DMS153 treated with DMSO at 0.1 percent for 48 hours (cell line): ENCODE results near the gene TMEM169.
"Not testable (repeated sequence)": the region's sequence is repeated elsewhere in the genome, so short reads cannot be mapped to it uniquely, and the experiment has no call there.

Experiments
- DNase-seq: peaks from one replicate; lab custom pipeline; 2025; ENCODE audit not compliant: unreplicated experiment; lab: John Stamatoyannopoulos, UW

The TMEM169 gene

DNA sequence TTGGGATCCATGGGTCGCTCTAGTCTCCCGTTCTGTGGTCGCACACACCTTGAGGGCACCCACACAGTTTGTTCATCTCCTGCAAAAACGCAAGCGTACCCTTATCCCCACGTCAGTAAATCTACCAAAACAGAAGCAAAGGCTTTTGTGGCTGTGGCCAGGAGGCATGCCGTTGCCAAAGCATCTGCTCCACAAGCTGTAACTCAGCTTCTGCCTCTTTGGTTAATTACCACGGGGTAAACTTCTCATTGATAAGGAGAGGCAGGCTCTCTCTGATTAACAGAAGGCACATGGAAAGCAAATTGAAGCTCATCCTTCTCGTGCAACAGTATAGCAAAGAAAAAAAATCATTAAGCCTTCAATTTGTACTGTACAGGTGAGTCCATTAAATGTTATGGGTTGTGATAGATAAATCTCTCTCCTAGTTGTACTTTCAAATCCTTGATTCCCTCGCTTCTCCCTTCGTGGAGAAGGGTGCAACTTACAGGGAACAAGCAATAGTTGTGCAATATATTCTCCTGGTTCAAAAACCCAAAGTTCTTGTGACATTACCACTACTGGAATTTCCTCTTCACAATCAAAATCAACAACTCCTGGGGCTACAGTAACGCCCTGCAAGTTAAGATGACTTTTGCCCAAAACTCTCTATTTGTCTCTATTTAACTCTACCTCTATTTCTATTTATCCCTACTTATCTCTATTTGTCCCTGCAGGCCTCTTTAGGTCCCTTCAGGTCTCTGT lies 10.4 kb upstream of the TMEM169 start:
- DNase-seq = no peak

DNA sequence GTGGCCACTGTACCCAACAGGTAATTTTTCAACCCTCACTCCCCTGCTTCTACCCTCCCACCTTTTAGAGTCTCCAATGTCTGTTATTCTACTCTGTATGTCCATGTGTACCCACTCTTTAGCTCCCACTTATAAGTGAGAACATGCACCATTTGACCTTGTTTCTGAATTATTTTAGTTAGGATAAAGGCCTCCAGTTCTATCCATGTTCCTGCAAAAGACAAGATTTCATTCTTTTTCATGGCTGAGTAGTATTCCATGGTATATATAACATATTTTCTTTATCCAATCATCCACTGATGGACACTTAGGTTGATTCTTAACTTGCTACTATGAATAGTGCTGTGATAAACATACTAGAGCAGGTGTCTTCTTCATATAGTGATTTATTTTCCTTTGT lies 9.2 kb upstream of the TMEM169 start:
- DNase-seq = no peak

DNA sequence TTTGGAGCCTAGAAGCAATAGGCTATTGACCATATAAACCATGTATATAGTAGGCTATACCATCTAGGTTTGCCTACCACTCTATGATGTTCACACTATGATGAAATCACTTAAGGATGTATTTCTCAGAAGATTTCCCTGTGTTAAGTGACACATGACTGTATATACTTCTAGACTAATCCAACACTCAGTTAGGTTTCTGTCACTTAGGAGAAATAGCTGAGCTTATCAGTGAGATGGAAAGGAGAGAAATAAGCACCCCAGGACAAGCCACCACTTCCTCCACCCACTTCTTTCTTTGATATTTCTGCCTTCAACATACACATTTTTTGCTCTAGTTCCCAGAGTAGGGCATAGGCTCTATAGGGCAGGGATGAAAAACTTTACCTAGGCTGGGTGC lies 7.9 kb upstream of the TMEM169 start:
- no peak for DNase-seq

DNA sequence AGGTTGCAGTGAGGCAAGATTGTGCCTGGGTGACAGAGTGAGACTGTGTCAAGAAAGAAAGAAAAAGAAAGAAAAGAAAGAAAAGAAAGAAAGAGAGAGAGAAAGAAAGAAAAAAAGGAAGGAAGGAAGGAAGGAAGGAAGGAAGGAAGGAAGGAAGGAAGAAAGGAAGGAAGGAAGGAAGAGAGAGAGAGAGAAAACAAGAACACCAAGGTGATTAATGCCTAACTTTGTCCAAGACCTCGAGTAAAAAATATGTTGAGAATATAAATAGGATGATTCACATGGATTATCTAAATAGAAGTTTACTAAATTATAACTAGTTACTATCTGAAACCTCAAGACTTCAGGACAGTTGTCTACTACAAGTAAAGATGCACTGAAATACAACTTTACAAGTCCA lies 7.3 kb upstream of the TMEM169 start:
- DNase-seq = no peak

DNA sequence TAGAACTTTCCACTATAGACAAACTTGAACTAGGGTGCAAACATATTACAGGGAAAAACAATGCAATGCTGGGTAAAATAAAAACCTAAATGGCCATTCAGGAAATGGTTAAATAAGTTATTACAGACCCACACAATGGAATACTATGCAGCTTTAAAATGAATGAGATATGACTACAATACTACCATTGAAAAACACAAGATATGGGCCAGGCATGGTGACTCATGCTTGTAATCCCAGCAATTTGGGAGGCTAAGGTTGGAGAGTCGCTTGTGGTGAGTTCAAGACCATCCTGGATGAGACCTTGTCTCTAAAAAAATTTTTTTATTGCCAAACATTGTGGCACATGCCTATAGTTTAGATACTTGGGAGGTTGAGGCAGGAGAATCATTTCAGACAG lies 6.9 kb upstream of the TMEM169 start:
- no peak for DNase-seq

DNA sequence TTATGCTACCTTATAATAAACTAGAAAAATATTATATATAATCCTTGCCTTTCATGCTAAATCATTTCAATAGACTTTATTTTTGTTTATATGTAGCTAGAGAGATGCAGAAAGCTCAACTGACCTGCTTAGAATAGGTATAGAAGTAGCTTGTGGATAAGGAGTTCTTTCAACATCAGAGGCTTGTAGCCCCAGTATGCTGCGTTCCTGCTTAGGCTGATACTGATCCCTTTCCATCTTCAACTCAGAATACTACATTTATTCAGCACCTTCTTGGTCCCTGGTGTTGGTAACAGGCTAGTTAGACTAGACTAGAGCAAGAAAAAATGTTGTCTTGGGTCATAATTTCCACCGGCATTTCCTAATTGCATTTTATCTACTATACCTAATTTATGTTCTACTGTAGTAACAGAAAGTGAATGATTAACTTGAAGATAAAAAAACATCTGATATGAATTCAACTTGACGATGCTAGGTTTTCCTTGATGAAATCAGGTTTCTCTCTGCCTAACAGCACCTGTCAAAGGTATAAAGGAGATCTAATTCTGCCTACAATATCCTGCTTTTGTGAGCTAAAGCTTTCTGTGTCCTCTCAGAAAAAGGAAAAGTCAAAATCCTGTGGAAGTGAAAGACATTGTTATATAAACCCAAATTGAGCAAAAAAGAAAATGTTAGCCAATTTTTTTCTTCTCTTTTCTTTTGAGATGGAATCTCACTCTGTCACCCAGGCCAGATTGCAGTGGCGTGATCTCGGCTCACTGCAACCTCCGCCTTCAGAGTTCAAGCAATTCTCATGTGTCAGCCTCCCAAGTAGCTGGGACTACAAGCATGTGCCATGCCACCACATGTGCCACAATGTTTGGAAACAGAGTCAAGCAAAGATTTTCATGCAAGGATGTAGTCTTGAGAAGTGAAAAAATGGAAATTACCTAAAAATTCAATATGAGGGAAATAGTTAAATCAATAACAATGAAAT lies 5.9 kb upstream of the TMEM169 start:
- DNase-seq = no peak

DNA sequence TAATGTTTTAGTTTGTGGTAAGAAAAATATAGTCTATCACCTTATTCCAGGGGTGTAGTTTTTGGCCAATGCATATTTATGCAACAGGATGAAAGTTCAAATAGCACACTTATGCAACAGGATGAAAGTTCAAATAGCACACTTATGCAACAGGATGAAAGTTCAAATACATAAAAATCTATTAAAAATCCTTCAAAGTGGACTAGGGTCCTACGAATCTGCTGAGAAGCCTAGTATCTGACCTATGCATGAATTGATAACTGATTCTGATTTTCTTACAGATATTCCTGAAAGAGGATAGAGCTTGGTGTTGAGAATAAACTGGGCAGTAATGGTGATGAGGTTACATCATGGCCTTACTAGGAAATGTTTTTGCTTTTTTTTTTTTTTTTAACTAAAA lies 2.9 kb upstream of the TMEM169 start:
- no peak for DNase-seq

DNA sequence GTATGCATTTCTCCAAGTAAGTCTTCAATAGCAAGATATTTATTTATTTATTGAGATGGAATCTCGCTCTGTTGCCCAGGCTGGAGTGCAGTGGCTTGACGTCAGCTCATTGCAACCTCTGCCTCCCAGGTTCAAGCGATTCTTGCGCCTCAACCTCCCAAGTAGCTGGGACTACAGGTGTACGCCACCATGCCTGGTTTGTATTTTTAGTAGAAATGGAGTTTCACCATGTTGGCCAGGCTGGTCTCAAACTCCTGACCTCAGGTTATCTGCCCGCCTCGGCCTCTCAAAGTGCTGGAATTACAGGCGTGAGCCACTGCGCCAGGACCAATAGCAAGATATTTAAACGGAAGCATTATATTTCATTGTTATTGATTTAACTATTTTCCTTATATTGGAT lies 1.7 kb upstream of the TMEM169 start:
- not testable (repeated sequence) for DNase-seq

DNA sequence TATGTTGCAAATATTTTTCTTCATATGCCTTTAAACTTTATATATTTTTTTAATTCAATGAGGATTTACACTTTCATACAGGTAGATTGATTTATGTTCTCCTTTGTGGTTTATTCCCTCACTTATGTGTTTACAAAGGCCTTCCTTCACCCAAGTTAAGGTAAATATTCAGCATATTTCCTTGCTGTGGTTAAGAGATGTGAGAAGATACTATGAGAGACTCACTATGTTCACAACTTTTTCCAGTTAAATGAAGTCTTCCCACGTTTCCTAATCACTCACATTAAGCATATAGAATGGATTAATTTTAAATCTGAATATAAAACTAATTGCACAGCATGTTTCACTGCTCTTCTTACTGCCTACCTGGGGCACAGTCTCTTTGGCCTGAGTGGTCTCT lies 707 bp upstream of the TMEM169 start:
- DNase-seq = no peak

DNA sequence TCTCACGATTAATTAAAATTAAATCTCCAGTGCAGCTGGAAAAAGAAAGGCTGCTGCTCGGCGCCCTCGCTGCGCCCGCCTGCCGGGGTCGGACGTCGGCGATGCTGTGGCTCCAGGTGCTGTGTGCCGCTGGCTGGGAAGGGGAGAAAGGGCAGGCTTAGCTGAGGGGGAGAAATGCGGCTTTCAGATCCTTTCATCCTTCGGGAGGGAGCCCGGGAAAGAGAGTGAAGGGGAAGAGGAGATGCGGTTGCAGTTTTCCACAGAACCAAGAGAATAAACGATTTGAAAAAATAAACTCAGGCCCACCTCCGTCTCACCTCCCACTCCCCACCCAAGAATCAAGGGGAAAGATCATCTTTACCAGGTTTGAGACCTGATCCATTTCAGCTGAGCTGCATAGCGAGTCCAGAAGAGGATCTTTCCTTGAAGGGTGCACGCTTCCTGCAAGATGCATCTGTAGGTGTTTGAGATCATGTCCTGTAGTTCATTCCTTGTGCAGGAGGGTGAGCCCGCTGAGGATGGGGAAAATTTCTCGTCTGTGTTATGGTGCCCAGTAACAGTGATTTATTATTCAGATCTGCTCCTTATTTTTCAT lies 495 bp downstream of the TMEM169 start:
- no peak for DNase-seq

DNA sequence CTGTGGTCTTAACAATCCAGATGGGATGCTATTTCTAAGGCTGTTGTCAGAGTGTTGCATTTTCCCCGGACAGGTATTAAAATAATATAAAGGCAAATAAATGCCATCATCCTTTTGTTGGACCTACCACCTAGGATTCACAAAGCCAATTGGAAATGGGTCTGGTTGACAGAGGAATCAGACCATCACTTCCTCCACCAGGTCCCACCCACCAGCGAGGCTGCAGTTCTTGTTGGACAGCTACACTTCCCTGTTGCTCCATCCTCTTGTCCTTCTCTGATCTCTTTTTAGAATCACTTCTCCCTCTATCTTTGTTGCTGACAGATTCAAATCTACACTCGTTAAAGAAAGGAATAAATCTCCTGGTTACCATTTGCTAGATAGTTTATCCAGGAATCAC lies 1.1 kb downstream of the TMEM169 start:
- DNase-seq = no peak

DNA sequence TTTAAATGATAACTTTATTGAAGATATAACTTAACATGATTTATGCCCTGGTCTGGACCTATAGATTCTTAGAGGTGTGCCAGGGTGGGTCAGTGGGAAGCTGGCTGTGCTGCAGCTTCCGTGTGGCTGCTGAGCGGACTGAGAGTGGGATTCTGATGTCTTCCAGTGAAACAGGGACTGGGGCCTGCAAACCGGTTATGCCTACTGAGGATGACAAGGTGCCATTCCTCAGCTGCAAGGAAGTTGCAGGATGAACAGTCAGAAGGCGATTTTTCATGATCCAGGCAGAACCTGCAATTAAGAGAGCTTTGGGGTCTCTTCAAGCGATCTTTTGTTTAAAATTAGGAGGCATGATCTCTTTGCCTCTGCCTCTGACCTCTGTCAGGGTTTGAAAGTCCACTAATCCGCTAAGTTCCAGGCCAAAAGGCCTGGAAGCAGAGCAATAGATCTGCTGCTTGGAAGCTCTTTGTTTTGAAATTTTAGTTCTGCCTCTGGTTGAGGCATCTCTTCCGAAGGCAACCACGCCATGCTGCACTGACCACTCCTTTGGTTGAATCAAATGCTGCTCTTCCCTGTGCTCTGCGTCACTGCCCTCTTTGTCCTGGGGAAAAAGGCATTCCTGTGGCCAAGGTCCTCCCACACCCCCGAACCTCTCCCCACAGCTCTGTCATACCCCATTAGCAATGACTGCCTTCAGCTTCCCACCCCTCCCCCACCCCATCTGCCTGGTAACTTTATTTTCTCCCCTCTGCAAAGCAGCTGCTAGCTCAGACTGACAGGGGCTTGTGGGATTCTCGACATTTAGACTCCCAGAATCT lies 2.0 kb downstream of the TMEM169 start:
- no peak for DNase-seq

DNA sequence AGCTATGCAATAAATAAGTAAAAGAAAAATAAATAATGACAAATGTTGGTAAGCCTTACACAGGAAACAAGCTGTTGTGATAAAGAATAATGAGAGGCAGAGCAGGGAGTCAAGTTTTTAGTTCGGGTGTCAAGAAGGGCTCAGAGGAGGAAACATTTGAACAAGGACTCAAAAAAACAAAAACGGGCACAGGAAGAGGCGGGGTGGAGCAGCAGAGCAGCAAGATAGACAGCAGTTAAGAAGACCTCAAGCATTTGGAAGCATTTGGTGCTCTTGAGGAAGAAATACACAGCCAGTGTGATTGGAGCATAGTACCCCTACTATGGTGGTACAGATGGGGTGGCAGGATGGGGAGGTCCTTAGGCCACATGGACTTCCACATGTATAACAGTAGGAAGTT lies 2.8 kb downstream of the TMEM169 start:
- no peak for DNase-seq

DNA sequence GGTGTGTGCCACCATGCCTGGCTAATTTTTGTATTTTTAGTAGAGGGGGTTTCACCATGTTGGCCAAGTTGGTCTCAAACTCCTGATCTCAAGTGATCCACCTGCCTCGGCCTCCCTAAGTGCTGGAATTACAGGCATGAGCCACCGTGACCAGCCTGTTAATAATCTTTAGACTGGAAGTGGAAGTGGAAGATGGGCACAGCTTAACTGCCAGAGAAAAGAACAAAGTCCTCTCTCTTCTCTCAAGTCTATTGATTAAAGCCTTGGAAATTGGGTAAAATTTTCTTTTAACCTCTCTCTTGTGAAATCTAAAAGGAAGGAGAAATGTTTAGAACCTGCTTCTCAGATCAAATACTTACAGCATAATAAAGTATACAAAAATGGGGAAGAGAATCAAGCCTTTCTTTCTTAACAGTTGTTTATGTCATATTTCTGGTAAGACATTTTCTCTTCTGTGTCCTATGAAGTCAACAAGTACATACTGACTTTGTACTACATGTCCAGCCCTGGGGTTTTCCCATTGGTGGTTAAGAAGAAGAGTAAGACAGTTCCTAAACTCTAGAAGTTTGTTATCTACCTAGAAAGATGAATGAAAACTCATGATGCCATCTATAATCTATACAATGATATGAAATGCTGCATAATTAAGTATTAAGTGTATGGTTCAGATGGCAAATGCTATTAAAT lies 4.6 kb downstream of the TMEM169 start:
- no peak for DNase-seq

DNA sequence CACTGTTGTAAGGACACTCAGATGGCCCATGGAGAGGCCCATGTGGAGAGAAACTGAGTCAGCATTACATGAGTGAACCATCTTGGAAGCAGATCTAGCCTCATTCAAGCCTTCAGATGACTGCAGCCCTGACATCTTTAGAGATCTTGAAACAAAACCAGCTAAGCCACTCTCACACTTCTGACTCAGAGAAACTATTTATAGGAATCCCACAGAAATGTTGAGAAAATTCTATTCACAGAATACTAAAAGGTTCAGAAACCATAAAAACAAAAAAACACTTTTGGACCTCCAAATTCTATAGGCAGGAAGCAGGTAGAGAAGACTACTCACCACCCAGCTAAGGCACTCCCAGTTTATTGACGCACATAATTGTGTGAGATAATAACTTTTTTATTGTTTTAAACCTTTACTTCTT lies 8.7 kb downstream of the TMEM169 start:
- DNase-seq = no peak

DNA sequence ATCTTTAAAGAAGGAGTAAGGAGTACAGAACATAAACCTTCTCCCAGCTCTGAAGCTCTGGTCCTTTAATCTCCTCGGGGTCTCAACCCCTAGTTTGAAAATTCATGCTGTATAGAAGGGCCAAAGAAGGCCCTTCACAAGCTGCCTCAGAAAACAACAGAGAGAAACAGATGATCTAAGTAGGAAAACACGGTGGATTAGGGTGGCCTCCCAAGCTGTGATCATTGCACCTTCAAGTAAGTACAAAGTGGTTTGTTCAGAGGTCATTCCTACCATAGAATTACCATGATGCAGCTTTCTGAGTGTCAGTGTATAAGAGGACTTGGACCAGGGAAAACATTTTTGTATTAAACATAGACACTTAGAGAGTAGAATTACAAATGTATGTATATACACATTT lies 10.9 kb downstream of the TMEM169 start:
- DNase-seq = no peak

DNA sequence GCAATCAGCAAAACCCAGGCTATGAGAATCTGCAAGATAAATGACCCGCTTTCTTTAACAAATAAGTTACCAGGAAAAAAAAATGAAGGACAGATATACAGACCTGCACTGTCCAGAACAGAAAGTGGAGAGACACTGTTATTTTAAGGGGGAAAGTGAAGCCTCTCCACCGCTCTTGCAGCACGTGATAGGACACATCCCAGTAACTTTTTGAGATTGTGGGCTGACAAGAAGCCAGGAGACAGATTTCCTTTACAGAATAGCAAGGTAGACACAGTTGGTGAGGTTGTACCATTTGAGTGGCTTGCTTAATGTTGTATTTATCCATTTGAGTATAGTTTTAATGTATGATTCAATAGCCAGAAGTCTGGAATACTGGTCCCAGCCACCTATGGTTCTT lies 13.0 kb downstream of the TMEM169 start:
- DNase-seq = no peak

DNA sequence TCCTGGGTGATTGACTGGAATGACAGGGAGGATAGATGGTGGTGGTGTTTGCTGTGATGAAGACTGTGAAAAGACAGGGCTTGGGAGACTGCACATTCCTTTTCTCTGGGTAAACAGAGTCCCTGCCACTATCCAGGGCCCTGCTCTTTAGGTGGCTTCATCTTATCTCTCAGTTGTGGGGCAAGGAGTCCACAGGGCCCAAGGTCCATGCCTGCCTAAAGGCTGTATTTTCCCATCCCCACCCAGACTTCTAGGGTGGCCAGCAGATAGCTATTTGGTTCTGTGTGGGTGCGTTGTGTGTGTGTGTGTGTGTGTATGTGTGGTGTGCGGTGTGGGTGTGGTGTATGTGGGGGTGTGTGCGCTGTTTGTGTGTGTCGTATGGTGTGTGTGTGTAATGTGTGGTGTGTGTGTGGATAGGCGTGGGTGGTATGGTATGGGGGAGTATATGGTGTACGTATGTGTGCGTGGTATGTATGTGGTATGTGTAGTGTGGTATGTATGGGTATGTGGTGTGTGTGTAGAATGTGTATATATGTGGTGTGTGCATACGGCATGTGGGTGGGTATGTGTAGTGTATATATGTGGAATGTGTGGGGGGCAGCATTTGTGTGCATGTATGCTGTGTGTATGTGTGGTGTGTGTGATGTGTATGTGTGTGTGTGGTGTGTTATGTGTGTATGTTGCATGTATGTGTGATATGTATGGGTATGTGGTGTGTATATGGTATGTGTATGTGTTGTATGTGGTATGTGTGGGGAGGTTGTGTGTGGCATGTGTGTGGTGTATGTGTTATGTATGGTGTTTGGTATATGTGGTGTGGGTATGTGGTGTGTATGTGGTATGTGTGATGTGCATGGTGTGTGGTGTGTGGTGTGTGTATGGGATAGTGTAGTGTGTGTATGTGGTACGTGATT lies 17.0 kb downstream of the TMEM169 start:
- no peak for DNase-seq

DNA sequence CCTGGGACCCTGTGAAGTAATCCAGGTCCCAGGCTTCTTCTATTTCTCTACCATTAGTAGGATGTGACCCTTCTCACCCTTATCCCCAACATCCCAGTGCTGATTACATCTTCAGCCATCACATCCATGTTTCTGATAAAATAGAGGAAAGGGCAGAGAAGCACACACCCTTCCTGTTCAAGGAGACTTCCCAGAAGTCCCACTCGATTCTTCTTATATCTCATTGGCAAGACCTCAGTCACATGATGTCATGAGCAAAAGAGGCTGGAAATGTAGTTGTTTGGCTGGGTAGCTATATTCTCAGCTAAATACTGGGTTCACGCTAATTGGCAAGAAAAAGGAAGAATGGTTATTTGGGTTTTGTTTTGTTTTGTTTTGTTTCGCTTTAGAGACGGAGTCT lies 19.4 kb downstream of the TMEM169 start:
- no peak for DNase-seq
